ENCODE measurements around the gene PSD4.

Gene PSD4

DNA sequence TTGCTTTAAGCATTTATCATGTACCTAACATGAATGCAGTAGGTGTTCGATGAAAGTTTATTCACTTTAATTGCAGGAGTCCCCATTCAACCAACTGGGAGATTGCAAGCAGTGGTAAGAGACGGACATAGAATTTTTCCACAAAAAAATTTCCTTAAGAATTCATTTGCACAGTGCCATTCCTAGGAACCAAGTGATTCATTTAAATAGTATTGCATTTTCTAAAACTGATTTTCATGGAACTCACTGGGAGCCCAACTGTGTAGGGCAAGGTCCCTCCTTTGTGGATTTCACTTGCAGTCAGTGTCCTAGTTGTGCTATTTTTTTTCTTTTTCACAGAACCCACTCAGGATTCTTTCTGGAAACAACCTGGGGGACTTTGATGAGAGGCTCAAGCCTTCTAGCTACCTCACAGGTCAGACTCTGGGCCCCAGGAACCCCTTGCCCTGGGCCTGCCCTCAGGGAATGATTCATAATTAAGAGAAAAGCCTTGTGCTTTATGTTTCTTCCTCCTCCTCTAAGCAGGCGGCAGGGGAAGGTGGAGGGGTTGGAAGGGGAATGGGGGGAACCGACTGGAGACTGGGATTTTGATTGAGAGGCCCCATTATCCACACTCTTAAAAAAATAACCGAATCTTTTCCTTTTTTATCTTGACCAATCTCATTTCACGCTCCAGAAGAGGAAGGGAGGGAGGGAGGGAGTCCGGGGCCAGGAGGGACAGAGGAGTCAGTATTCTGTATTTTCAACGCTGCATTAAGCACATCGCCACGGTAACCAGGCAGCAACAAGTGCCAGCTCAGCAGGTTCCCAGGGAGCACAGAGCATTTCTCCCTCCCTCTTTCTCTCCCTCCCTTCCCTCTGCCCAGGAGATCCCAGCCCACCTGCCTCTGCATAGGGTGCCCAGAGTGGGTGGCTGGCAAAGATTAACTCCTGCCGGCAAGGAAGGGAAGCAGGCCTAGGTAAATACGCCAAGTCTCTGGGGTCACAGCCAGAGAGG, 51.8 kb downstream of the PSD4 start:
- no peaks in the 10 kb centered on the region for H3K36me3 ChIP-seq (ENCODE audit: insufficient read depth, low read length)
- H3K4me1 ChIP-seq (ENCODE audit: insufficient read depth, low read length) = no peaks in the 10 kb centered on the region

DNA sequence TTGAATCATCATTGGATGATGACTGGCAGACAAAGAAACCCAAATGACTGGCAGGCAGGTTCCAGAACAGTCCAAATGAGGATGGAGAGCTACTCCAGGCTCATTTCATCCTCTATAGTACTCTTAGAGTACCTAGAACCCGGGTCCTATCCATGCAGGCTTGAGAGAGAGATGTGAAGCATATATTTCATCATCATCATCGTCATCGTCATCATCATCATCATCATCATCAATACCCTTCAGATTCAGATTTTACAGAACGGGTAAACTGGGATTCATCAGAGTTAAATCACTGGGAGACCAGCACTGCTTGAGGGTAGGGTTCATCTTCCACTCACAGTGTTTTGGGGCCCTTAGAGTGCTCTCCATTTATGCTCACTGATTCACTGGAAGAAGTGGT, 52.7 kb downstream of the PSD4 start:
- Histone ChIP-seq H3K4me1 (ENCODE audit: insufficient read depth, low read length) (no peaks in the 10 kb centered on the region), H3K4me3 (ENCODE audit: low read depth in 1 of 2, low read length in 2 of 2) (no peak overlapping the region), H3K27me3 (ENCODE audit: control insufficient read depth in 1 of 2, insufficient read depth in 2 of 2, low read length in 2 of 2) (no peaks in the 10 kb centered on the region), H3K9me3 (ENCODE audit: low read length) (no peaks in the 10 kb centered on the region), H3K27ac (ENCODE audit: low read depth, low read length) (no peak overlapping the region), H3K36me3 (ENCODE audit: insufficient read depth, low read length) (no peaks in the 10 kb centered on the region), H3K9ac (ENCODE audit: low read length) (no peak overlapping the region)

More for the DNA sequence above, 51.8 kb downstream of the PSD4 start:
- no peak overlapping the region for H3K9ac ChIP-seq (ENCODE audit: low read length)
- no peak overlapping the region for H3K27ac ChIP-seq (ENCODE audit: low read depth, low read length)
- no peak overlapping the region for H3K4me3 ChIP-seq (ENCODE audit: low read depth in 1 of 2, low read length in 2 of 2)
- no peaks in the 10 kb centered on the region for H3K9me3 ChIP-seq (ENCODE audit: low read length)
- no peaks in the 10 kb centered on the region for H3K27me3 ChIP-seq (ENCODE audit: control insufficient read depth in 1 of 2, insufficient read depth in 2 of 2, low read length in 2 of 2)

- Histone ChIP-seq H3K4me3 (ENCODE audit: low read depth in 1 of 2, low read length in 2 of 2) (no peak overlapping the region), H3K9ac (ENCODE audit: low read length) (no peak overlapping the region), H3K27ac (ENCODE audit: low read depth, low read length) (no peak overlapping the region), H3K9me3 (ENCODE audit: low read length) (no peaks in the 10 kb centered on the region), H3K4me1 (ENCODE audit: insufficient read depth, low read length) (no peaks in the 10 kb centered on the region), H3K27me3 (ENCODE audit: control insufficient read depth in 1 of 2, insufficient read depth in 2 of 2, low read length in 2 of 2) (no peaks in the 10 kb centered on the region), H3K36me3 (ENCODE audit: insufficient read depth, low read length) (no peaks in the 10 kb centered on the region)
These were observed 53.5 kb downstream of the PSD4 start for GRCh38 chr2:113227290-113227689.

DNA sequence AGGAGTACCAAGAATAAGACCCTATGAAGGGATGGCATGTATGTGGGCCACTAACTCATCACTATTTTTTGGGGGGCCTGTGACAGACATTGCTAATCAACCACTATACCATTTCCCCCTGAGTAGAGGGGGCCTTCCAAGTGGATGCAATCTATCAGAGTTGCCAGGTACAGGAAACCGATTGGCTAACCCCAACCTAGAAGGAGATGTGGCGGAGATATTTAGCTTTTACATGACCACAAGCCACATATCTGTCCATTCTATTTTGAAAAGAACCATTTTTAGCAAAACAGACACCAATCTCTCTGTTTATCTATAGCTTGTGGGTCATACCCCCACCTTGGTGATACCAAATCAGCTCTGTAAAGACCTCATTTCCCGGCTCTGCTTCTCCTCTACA, 53.9 kb downstream of the PSD4 start:
- Histone ChIP-seq H3K36me3 (ENCODE audit: insufficient read depth, low read length) (no peaks in the 10 kb centered on the region), H3K9ac (ENCODE audit: low read length) (no peak overlapping the region), H3K9me3 (ENCODE audit: low read length) (no peaks in the 10 kb centered on the region), H3K4me3 (ENCODE audit: low read depth in 1 of 2, low read length in 2 of 2) (no peak overlapping the region), H3K27ac (ENCODE audit: low read depth, low read length) (no peak overlapping the region), H3K27me3 (ENCODE audit: control insufficient read depth in 1 of 2, insufficient read depth in 2 of 2, low read length in 2 of 2) (no peaks in the 10 kb centered on the region), H3K4me1 (ENCODE audit: insufficient read depth, low read length) (no peaks in the 10 kb centered on the region)

DNA sequence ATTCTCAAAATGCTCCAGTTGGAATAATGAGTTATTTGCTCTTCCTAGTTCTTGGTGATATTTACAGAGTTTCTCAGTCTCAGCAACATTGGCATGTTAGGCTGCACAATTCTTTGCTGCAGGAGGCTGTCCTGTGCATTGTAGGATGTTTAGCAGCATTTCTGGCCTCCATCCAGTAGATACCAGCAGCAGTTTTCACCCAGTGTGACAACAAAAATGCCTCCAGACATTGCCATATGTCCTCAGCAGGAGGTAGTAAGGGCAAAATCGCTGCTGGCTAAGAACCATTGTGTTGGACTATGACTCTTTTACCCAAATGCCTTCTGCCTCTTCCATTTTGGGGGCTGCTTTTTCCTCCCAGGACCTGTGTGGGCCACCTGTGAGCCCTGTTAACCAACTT, 54.6 kb downstream of the PSD4 start:
- H3K27ac ChIP-seq (ENCODE audit: low read depth, low read length) = no peak overlapping the region

GRCh38 chr2:113228991-113229716, 55.4 kb downstream of the PSD4 start:
- Histone ChIP-seq H3K9ac (ENCODE audit: low read length) (no peak overlapping the region), H3K36me3 (ENCODE audit: insufficient read depth, low read length) (no peaks in the 10 kb centered on the region), H3K9me3 (ENCODE audit: low read length) (no peaks in the 10 kb centered on the region), H3K27ac (ENCODE audit: low read depth, low read length) (no peak overlapping the region), H3K4me1 (ENCODE audit: insufficient read depth, low read length) (no peaks in the 10 kb centered on the region), H3K27me3 (ENCODE audit: control insufficient read depth in 1 of 2, insufficient read depth in 2 of 2, low read length in 2 of 2) (no peaks in the 10 kb centered on the region), H3K4me3 (ENCODE audit: low read depth in 1 of 2, low read length in 2 of 2) (no peak overlapping the region)

More for the DNA sequence above, 54.6 kb downstream of the PSD4 start:
- no peaks in the 10 kb centered on the region for H3K4me1 ChIP-seq (ENCODE audit: insufficient read depth, low read length)
- H3K9ac ChIP-seq (ENCODE audit: low read length) = no peak overlapping the region
- no peak overlapping the region for H3K4me3 ChIP-seq (ENCODE audit: low read depth in 1 of 2, low read length in 2 of 2)
- no peaks in the 10 kb centered on the region for H3K9me3 ChIP-seq (ENCODE audit: low read length)
- H3K27me3 ChIP-seq (ENCODE audit: control insufficient read depth in 1 of 2, insufficient read depth in 2 of 2, low read length in 2 of 2) = no peaks in the 10 kb centered on the region
- no peaks in the 10 kb centered on the region for H3K36me3 ChIP-seq (ENCODE audit: insufficient read depth, low read length)

DNA sequence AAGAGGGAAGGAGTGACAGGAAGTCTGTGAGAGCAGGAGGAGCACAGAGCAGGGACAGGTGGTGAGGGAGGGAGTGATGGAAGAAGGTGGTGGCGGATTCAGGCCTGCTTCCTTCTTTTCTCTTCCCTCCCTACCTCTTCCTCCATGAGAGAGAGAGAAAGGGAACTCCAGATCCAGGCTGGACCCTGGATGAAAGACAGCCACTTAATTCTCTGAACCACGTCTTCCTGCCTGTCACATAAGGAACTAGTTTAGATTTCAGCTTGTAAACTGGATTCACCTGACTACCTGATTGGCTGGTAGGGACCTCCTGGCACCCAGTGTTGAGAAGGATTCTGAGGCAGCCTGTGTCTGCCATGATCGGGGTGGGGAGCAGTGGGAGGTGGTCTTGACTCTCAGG, 56.0 kb downstream of the PSD4 start:
- H3K9ac ChIP-seq (ENCODE audit: low read length) = no peak overlapping the region
- no peak overlapping the region for H3K27ac ChIP-seq (ENCODE audit: low read depth, low read length)
- H3K9me3 ChIP-seq (ENCODE audit: low read length) = no peaks in the 10 kb centered on the region
- H3K4me1 ChIP-seq (ENCODE audit: insufficient read depth, low read length) = no peaks in the 10 kb centered on the region
- no peaks in the 10 kb centered on the region for H3K27me3 ChIP-seq (ENCODE audit: control insufficient read depth in 1 of 2, insufficient read depth in 2 of 2, low read length in 2 of 2)
- no peak overlapping the region for H3K4me3 ChIP-seq (ENCODE audit: low read depth in 1 of 2, low read length in 2 of 2)
- no peaks in the 10 kb centered on the region for H3K36me3 ChIP-seq (ENCODE audit: insufficient read depth, low read length)

GRCh38 chr2:113230531-113230930, 56.8 kb downstream of the PSD4 start:
- Histone ChIP-seq H3K27me3 (ENCODE audit: control insufficient read depth in 1 of 2, insufficient read depth in 2 of 2, low read length in 2 of 2) (no peaks in the 10 kb centered on the region), H3K4me3 (ENCODE audit: low read depth in 1 of 2, low read length in 2 of 2) (no peak overlapping the region), H3K9ac (ENCODE audit: low read length) (no peak overlapping the region), H3K4me1 (ENCODE audit: insufficient read depth, low read length) (no peaks in the 10 kb centered on the region), H3K27ac (ENCODE audit: low read depth, low read length) (no peak overlapping the region), H3K9me3 (ENCODE audit: low read length) (no peaks in the 10 kb centered on the region), H3K36me3 (ENCODE audit: insufficient read depth, low read length) (no peaks in the 10 kb centered on the region)

DNA sequence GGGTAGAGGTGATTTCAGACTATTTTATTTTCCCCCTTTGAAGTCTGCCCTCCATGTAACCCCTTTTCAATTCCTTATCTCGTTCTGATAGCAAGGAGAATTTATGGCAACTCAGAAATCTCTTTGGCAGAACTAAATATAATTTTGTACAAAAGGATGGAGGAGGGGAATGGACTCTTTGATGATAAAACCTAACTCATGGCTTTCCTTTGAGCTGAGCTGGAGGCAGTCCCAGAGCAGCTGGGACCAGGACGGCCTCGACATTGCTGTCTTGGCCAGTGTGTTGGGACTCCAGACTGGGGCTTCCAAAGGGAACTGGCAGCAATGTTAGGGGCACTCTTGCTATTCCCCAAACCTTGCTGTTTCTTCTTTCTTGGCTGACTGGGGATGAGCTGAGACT, 57.3 kb downstream of the PSD4 start:
- H3K9me3 ChIP-seq (ENCODE audit: low read length) = no peaks in the 10 kb centered on the region
- no peaks in the 10 kb centered on the region for H3K27me3 ChIP-seq (ENCODE audit: control insufficient read depth in 1 of 2, insufficient read depth in 2 of 2, low read length in 2 of 2)
- H3K36me3 ChIP-seq (ENCODE audit: insufficient read depth, low read length) = no peaks in the 10 kb centered on the region
- no peak overlapping the region for H3K9ac ChIP-seq (ENCODE audit: low read length)
- H3K27ac ChIP-seq (ENCODE audit: low read depth, low read length) = no peak overlapping the region
- no peaks in the 10 kb centered on the region for H3K4me1 ChIP-seq (ENCODE audit: insufficient read depth, low read length)
- no peak overlapping the region for H3K4me3 ChIP-seq (ENCODE audit: low read depth in 1 of 2, low read length in 2 of 2)

GRCh38 chr2:113232123-113232522, 58.4 kb downstream of the PSD4 start:
- Histone ChIP-seq H3K27ac (ENCODE audit: low read depth, low read length) (no peak overlapping the region), H3K9me3 (ENCODE audit: low read length) (no peaks in the 10 kb centered on the region), H3K9ac (ENCODE audit: low read length) (no peak overlapping the region), H3K4me1 (ENCODE audit: insufficient read depth, low read length) (peaks cover 7% of the 10 kb centered on the region), H3K4me3 (ENCODE audit: low read depth in 1 of 2, low read length in 2 of 2) (no peak overlapping the region), H3K36me3 (ENCODE audit: insufficient read depth, low read length) (no peaks in the 10 kb centered on the region), H3K27me3 (ENCODE audit: control insufficient read depth in 1 of 2, insufficient read depth in 2 of 2, low read length in 2 of 2) (no peaks in the 10 kb centered on the region)

GRCh38 chr2:113232740-113233139, 59.0 kb downstream of the PSD4 start:
- no peaks in the 10 kb centered on the region for H3K9me3 ChIP-seq (ENCODE audit: low read length)
- H3K4me3 ChIP-seq (ENCODE audit: low read depth in 1 of 2, low read length in 2 of 2) = no peak overlapping the region
- no peak overlapping the region for H3K9ac ChIP-seq (ENCODE audit: low read length)
- H3K4me1 ChIP-seq (ENCODE audit: insufficient read depth, low read length) = peaks cover 8% of the 10 kb centered on the region
- no peaks in the 10 kb centered on the region for H3K27me3 ChIP-seq (ENCODE audit: control insufficient read depth in 1 of 2, insufficient read depth in 2 of 2, low read length in 2 of 2)
- H3K27ac ChIP-seq (ENCODE audit: low read depth, low read length) = no peak overlapping the region
- no peaks in the 10 kb centered on the region for H3K36me3 ChIP-seq (ENCODE audit: insufficient read depth, low read length)
